Endothelial cell of umbilical vein (primary cell): ENCODE results near the gene KCNN3.

Experiments
- CTCF ChIP-seq, 2 donors: IDR thresholded peaks; 1 replicate in 1 of 2; 2 replicates in 1 of 2; pipeline ENCODE4 v1.5.1; 2011; ENCODE audit warnings: low read length in 2 of 2, mild to moderate bottlenecking in 2 of 2, moderate library complexity in 2 of 2, control low read depth in 1 of 2, inconsistent platforms in 1 of 2, low read depth in 1 of 2; ENCODE audit not compliant: insufficient read depth in 1 of 2; ENCODE audit errors: extremely low read depth in 1 of 2
- JUN ChIP-seq: IDR thresholded peaks from 2 replicates; pipeline ENCODE4 v1.6.1; 2011; ENCODE audit warnings: borderline replicate concordance, low read depth; ENCODE audit not compliant: insufficient read length, insufficient read depth
- POLR2A ChIP-seq: IDR thresholded peaks from 2 replicates; pipeline ENCODE4 v1.6.1; 2012; ENCODE audit warnings: low read depth, mild to moderate bottlenecking, control low read depth, low read length
- POLR2AphosphoS5 ChIP-seq: IDR thresholded peaks from 2 replicates; pipeline ENCODE4 v1.6.1; 2012; ENCODE audit warnings: low read depth, mild to moderate bottlenecking, control low read depth, low read length, moderate library complexity; ENCODE audit not compliant: insufficient read depth

- TF ChIP-seq POLR2AphosphoS5 (no peak), CTCF (IDR thresholded peaks at IDR 0.05; ENCODE audit: extremely low read depth in 1 of 2, insufficient read depth in 1 of 2, low read depth in 1 of 2, low read length in 2 of 2) (peak in 1 of 2 donors; percentile 5), JUN (no peak), POLR2A (no peak)
These were observed 97.2 kb downstream of the KCNN3 start for GRCh38 chr1:154772606-154773506.
